A549 (cell line): ENCODE results near the gene HLF. TPM values are rescaled to one million over a fixed set of nuclear protein-coding genes. Genes with fewer than 3 reads are reported as not detected.

ENCODE experiments used
- ATAC-seq, 2 experiments: fragments of 200-7000 bp in 1 of 2; fragments of >200 bp in 1 of 2; cut with Nextera tagmentation in 1 of 2; cut with Tn5 transposase in 1 of 2; 3 replicates each; pipeline versions ENCODE4 v1.8.0 to v1.9.1; 2018 to 2020; ENCODE audit warnings: mild to moderate bottlenecking in 1 of 2, moderate library complexity in 1 of 2
- CTCF ChIA-PET: fragments of 300-600 bp; sonication (Branson Sonifier 250); formaldehyde crosslinking; extraction: SDS; loops from one replicate; lab custom pipeline; 2021; ENCODE audit warnings: antibody characterized with exemption, inconsistent platforms; lab: Yijun Ruan, JAX
- POLR2A ChIA-PET: fragments of 350-600 bp; formaldehyde crosslinking; extraction: SDS; loops from one replicate; lab custom pipeline; 2021; ENCODE audit warnings: antibody characterized with exemption, inconsistent platforms; lab: Yijun Ruan, JAX
- DNase-seq, 2 experiments: peaks; one replicate each; pipeline versions ENCODE4 v3.0.0 to v3.0.0-alpha.2; 2011 to 2016; ENCODE audit warnings: low read depth in 1 of 2, low spot score in 1 of 2
- FAIRE-seq: peaks from 2 replicates; lab custom pipeline; 2011; peaks lifted over from hg19 to GRCh38; lab: Jason Lieb, UNC
- H3K27ac ChIP-seq, 2 experiments: fragments of >200 bp; sonication (Bioruptor Twin); formaldehyde crosslinking; 3 replicates each; pipeline ENCODE4 v1.5.1; 2016 to 2017
- H3K4me1 ChIP-seq: fragments of >200 bp; sonication (Bioruptor Twin); formaldehyde crosslinking; 3 replicates; pipeline ENCODE4 v1.6.1; 2016
- H3K4me2 ChIP-seq: fragments of >200 bp; sonication (Bioruptor Twin); formaldehyde crosslinking; 3 replicates; pipeline ENCODE4 v1.6.1; 2016
- H3K4me3 ChIP-seq: fragments of >200 bp; sonication (Bioruptor Twin); formaldehyde crosslinking; 3 replicates; pipeline ENCODE4 v1.5.1; 2016
- H3K9me3 ChIP-seq: fragments of >200 bp; sonication (Bioruptor Twin); formaldehyde crosslinking; 3 replicates; pipeline ENCODE4 v1.6.1; 2016
- ATOH8 ChIP-seq: fragments of 250-450 bp; sonication (Bioruptor Pico); IDR thresholded peaks from 2 replicates; pipeline ENCODE4 v1.5.0; 2020; ENCODE audit warnings: low read depth, mild to moderate bottlenecking, moderate library complexity
- CBX8 ChIP-seq: fragments of 200-600 bp; sonication (generic); IDR thresholded peaks from 2 replicates; pipeline ENCODE4 v1.6.1; 2016
- EHF ChIP-seq: fragments of 250-450 bp; sonication (Bioruptor Pico); IDR thresholded peaks from 2 replicates; pipeline ENCODE4 v1.5.0; 2020; ENCODE audit warnings: mild to moderate bottlenecking
- EHMT2 ChIP-seq: fragments of 200-600 bp; sonication (generic); IDR thresholded peaks from 2 replicates; pipeline ENCODE4 v1.6.1; 2016; ENCODE audit warnings: antibody characterized with exemption, low read depth, mild to moderate bottlenecking, moderate library complexity
- GATA3 ChIP-seq: IDR thresholded peaks from 2 replicates; pipeline ENCODE4 v1.6.1; 2012; ENCODE audit warnings: borderline replicate concordance
- HOXB13 ChIP-seq: fragments of 250-450 bp; sonication (Bioruptor Pico); IDR thresholded peaks from 2 replicates; pipeline ENCODE4 v1.5.0; 2020; ENCODE audit warnings: low read depth, mild to moderate bottlenecking, moderate library complexity
- JUN ChIP-seq, 2 experiments: fragments of >200 bp; sonication (Bioruptor Twin); formaldehyde crosslinking; IDR thresholded peaks; 2 replicates in 1 of 2; 3 replicates in 1 of 2; pipeline ENCODE4 v1.6.1; 2016 to 2017
- JUNB ChIP-seq: fragments of >200 bp; sonication (Bioruptor Twin); formaldehyde crosslinking; IDR thresholded peaks from 2 replicates; pipeline ENCODE4 v1.6.1; 2016
- KDM5A ChIP-seq: fragments of 200-600 bp; sonication (generic); IDR thresholded peaks from 2 replicates; pipeline ENCODE4 v1.6.1; 2016; ENCODE audit warnings: antibody characterized with exemption, mild to moderate bottlenecking
- MAFK ChIP-seq: fragments of 450-650 bp; IDR thresholded peaks from 2 replicates; pipeline ENCODE4 v1.6.1; 2014; ENCODE audit not compliant: partially characterized antibody
- MAZ ChIP-seq: fragments of 150-350 bp; IDR thresholded peaks from 2 replicates; pipeline ENCODE4 v1.6.1; 2014; ENCODE audit warnings: antibody characterized with exemption, low read depth, low read length, borderline replicate concordance
- TFCP2L1 ChIP-seq: fragments of 250-450 bp; sonication (Bioruptor Pico); IDR thresholded peaks from 2 replicates; pipeline ENCODE4 v1.5.0; 2021; ENCODE audit warnings: mild to moderate bottlenecking
- TP53 ChIP-seq: fragments of 250-450 bp; sonication (Bioruptor Pico); IDR thresholded peaks from 2 replicates; pipeline ENCODE4 v1.5.0; 2021; ENCODE audit warnings: mild to moderate bottlenecking, moderate library complexity
- USF2 ChIP-seq: fragments of 450-650 bp; IDR thresholded peaks from 2 replicates; pipeline ENCODE4 v1.6.1; 2014; ENCODE audit warnings: antibody characterized with exemption
- ZFP36 ChIP-seq: fragments of 450-650 bp; IDR thresholded peaks from 2 replicates; pipeline ENCODE4 v1.6.1; 2014; ENCODE audit warnings: borderline replicate concordance; ENCODE audit not compliant: partially characterized antibody
- WGBS: methylation state at CpG from one replicate; pipeline ENCODE4 v1.1.6; 2017; ENCODE audit errors: missing lambda C conversion rate; 5-methylcytosine and 5-hydroxymethylcytosine counted together
- polyA plus RNA-seq, 4 experiments: library from polyadenylated mRNA; depleted of rRNA in 3 of 4; stranded (reverse); fragments of >200 nt; fragmentation: RNase III in 1 of 4; extraction: RNeasy Plus Mini Kit Qiagen cat#74134 plus additional on column Dnase treatment in 1 of 4; gene quantifications; 2 replicates in 3 of 4; 3 replicates in 1 of 4; pipeline ENCODE4 v1.2.3, GENCODE V29; 2011 to 2017

Gene HLF
- polyA plus RNA-seq, 2 of the 4 experiments (the other 2 are of a cell fraction), result 0.35 to 1.0 TPM

GRCh38 chr17:55304171-55304859, 39.6 kb downstream of the HLF start:
- CTCF ChIA-PET, result interaction anchor here (0.9 to 2.8 kb wide), 11 partner anchors 8 to 311 kb away, joined by 3 to 16 read pairs (median 6); no protein-coding TSS in a partner anchor
- POLR2A ChIA-PET, result no interaction called here
- WGBS, result 74% methylated on average over 11 of the region's 11 CpGs

GRCh38 chr17:55305321-55306087, 40.7 kb downstream of the HLF start:
- H3K4me1 ChIP-seq, result no peaks in the 10 kb centered on the region; the same call in 2 of the 3 replicates
- H3K4me2 ChIP-seq, result no peak overlapping the region
- no peak overlapping the region for H3K4me3 ChIP-seq
- ATAC-seq (peak in 1 of 2 experiments; percentile 10; a peak in 1 of 6 replicates), DNase-seq (no peak), FAIRE-seq (no peak)
- H3K27ac ChIP-seq, result no peak overlapping the region
- ChIA-PET CTCF (interaction anchor here (0.7 to 2.8 kb wide), 9 partner anchors 9 to 312 kb away, joined by 3 to 16 read pairs (median 4); no protein-coding TSS in a partner anchor), POLR2A (no interaction called here)
- TF ChIP-seq JUNB, result no peak
- TF ChIP-seq ZFP36, result no peak
- TF ChIP-seq MAFK, result no peak
- TF ChIP-seq GATA3, result no peak
- TF ChIP-seq TFCP2L1 (CRISPR knock-in tag), result no peak
- no peak for TF ChIP-seq HOXB13
- WGBS, result 83% methylated on average over 6 of the region's 6 CpGs
- H3K9me3 ChIP-seq, result 0 out of 3 replicates have a peak, but pooled peaks cover 2% of the 10 kb centered on the region

More at GRCh38 chr17:55304171-55304859, 39.6 kb downstream of the HLF start:
- H3K27ac ChIP-seq, result peak overlapping the region in 1 of 2 experiments; percentile 7; a peak in 1 of 6 replicates
- H3K9me3 ChIP-seq, result 0 out of 3 replicates have a peak, but pooled peaks cover 2% of the 10 kb centered on the region
- no peak for DNase-seq
- FAIRE-seq, result no peak
- no peak for TF ChIP-seq GATA3
- no peak for TF ChIP-seq EHF (CRISPR knock-in tag)
- no peak for TF ChIP-seq USF2
- no peak for TF ChIP-seq ATOH8
- TF ChIP-seq EHMT2, result no peak
- no peak for TF ChIP-seq TP53 (CRISPR knock-in tag)
- TF ChIP-seq KDM5A, result no peak
- no peak for TF ChIP-seq MAZ
- TF ChIP-seq JUN (IDR thresholded peaks at IDR 0.05), result no peak
- no peak for TF ChIP-seq CBX8
- no peaks in the 10 kb centered on the region; the same call in 2 of the 3 replicates for H3K4me1 ChIP-seq
- ATAC-seq, result no peak; a peak in 1 of 6 replicates
- H3K4me2 ChIP-seq, result no peak overlapping the region
- no peak overlapping the region for H3K4me3 ChIP-seq

- DNase-seq, result no peak
- H3K9me3 ChIP-seq, result 0 out of 3 replicates have a peak, but pooled peaks cover 2% of the 10 kb centered on the region
- no peak for FAIRE-seq
- H3K4me1 ChIP-seq, result no peaks in the 10 kb centered on the region
- ChIA-PET CTCF (interaction anchor here (1.2 kb wide), 1 partner anchor 12 kb away, joined by 5 read pairs; no protein-coding TSS in a partner anchor), POLR2A (no interaction called here)
- H3K27ac ChIP-seq, result no peak overlapping the region
- H3K4me2 ChIP-seq, result no peak overlapping the region
- H3K4me3 ChIP-seq, result no peak overlapping the region
- 70% methylated on average over 7 of the region's 7 CpGs for WGBS
- TF ChIP-seq TP53 (CRISPR knock-in tag), result no peak
- ATAC-seq, result no peak
Measured at GRCh38 chr17:55307879-55308278, 43.1 kb downstream of the HLF start.
